K562 (cell line): ENCODE results near the gene RAP2C.

Experiments
- ATF7 ChIP-seq: fragments of 450-650 bp; IDR thresholded peaks from 2 replicates; pipeline ENCODE4 v1.7.1; 2014; ENCODE audit warnings: mild to moderate bottlenecking, moderate library complexity
- C11orf30 ChIP-seq: fragments of 450-650 bp; IDR thresholded peaks from 2 replicates; pipeline ENCODE4 v1.6.1; 2016; ENCODE audit warnings: low read depth, mild to moderate bottlenecking
- CC2D1A ChIP-seq: fragments of 450-650 bp; IDR thresholded peaks from 2 replicates; pipeline ENCODE4 v1.6.1; 2017; ENCODE audit warnings: mild to moderate bottlenecking
- CTCF ChIP-seq, 3 experiments: IDR thresholded peaks in 2 of 3; conservative IDR thresholded peaks in 1 of 3; 2 replicates each; pipeline ENCODE4 v1.5.1; 2011 to 2012; ENCODE audit warnings: low read length in 3 of 3, mild to moderate bottlenecking in 3 of 3, control low read depth in 2 of 3, improper control_type of control experiment in 1 of 3, inconsistent platforms in 1 of 3, low read depth in 1 of 3, mixed read lengths in 1 of 3, moderate library complexity in 1 of 3; ENCODE audit not compliant: insufficient read depth in 2 of 3
- FOXM1 ChIP-seq, 2 experiments: fragments of 450-650 bp in 1 of 2; sonication (generic) in 1 of 2; formaldehyde crosslinking in 1 of 2; IDR thresholded peaks; 2 replicates each; pipeline versions ENCODE4 v1.6.1 to v1.9.0; 2017 to 2022; ENCODE audit warnings: low read depth in 2 of 2, mild to moderate bottlenecking in 2 of 2, missing genetic modification reagents in 1 of 2, moderate library complexity in 1 of 2
- IRF9 ChIP-seq: fragments of 450-650 bp; IDR thresholded peaks from 2 replicates; pipeline ENCODE4 v1.6.1; 2016; ENCODE audit warnings: missing biosample characterization, missing genetic modification characterization
- RAD21 ChIP-seq, 2 experiments: fragments of 250-450 bp in 1 of 2; fragments of 450-650 bp in 1 of 2; sonication (Bioruptor Pico) in 1 of 2; formaldehyde crosslinking in 1 of 2; IDR thresholded peaks in 1 of 2; conservative IDR thresholded peaks in 1 of 2; 2 replicates each; pipeline versions ENCODE4 v1.4.0 to v1.8.0; 2020 to 2022; ENCODE audit warnings: mild to moderate bottlenecking in 2 of 2, moderate library complexity in 1 of 2
- RAD51 ChIP-seq: fragments of 450-650 bp; IDR thresholded peaks from 2 replicates; pipeline ENCODE4 v1.7.1; 2016; ENCODE audit warnings: low read depth, mild to moderate bottlenecking, borderline replicate concordance
- RHOXF2B ChIP-seq: fragments of 250-450 bp; sonication (Bioruptor Pico); conservative IDR thresholded peaks from 2 replicates; pipeline ENCODE4 v1.5.1; 2021
- VEZF1 ChIP-seq: fragments of 200-800 bp; sonication (Bioruptor generic); IDR thresholded peaks from 2 replicates; pipeline ENCODE4 v1.6.1; 2017; ENCODE audit warnings: missing genetic modification characterization, missing compliant biosample characterization
- TF ChIP-seq, protein P1 (sequence below): sonication (generic); formaldehyde crosslinking; IDR thresholded peaks from 2 replicates; pipeline ENCODE4 v1.5.0; 2020; ENCODE audit warnings: missing genetic modification reagents

- TF ChIP-seq C11orf30: no peak
- no peak for TF ChIP-seq RAD21 (CRISPR knock-in tag; conservative IDR thresholded peaks at IDR 0.05 in 1 of 2, IDR thresholded peaks at IDR 0.05 in 1 of 2)
- no peak for TF ChIP-seq CC2D1A
- no peak for TF ChIP-seq IRF9 (tag)
- TF ChIP-seq RAD51: no peak
- no peak for TF ChIP-seq FOXM1 (IDR thresholded peaks at IDR 0.05; ENCODE audit: low read depth)
- no peak for TF ChIP-seq FOXM1 (CRISPR knock-in tag; IDR thresholded peaks at IDR 0.05; ENCODE audit: low read depth)
- TF ChIP-seq RHOXF2B (CRISPR knock-in tag): no peak
- TF ChIP-seq VEZF1 (CRISPR knock-in tag): no peak
- TF ChIP-seq, protein P1, sequence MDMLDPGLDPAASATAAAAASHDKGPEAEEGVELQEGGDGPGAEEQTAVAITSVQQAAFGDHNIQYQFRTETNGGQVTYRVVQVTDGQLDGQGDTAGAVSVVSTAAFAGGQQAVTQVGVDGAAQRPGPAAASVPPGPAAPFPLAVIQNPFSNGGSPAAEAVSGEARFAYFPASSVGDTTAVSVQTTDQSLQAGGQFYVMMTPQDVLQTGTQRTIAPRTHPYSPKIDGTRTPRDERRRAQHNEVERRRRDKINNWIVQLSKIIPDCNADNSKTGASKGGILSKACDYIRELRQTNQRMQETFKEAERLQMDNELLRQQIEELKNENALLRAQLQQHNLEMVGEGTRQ: no peak
- no peak for TF ChIP-seq CTCF (IDR thresholded peaks at IDR 0.05 in 2 of 3, conservative IDR thresholded peaks at IDR 0.05 in 1 of 3; ENCODE audit: insufficient read depth in 2 of 3, low read depth in 1 of 3, low read length in 3 of 3)
- TF ChIP-seq ATF7: no peak
These were observed 16.9 kb upstream of the RAP2C start for GRCh38 chrX:132236121-132236520.
